CD4-positive, alpha-beta T cell treated with Interleukin-6 at 100 ng/mL for 8 hours (primary cell): ENCODE data around the gene ZNF791.
A peak's percentile ranks its signal among the peaks of the same experiment; 100 is the strongest.
"Not testable (repeated sequence)": the region's sequence is repeated elsewhere in the genome, so short reads cannot be mapped to it uniquely, and the experiment has no call there.

Experiments
- DNase-seq: peaks from one replicate; pipeline ENCODE4 v3.0.0-alpha.2; 2020; ENCODE audit warnings: mixed read lengths, low spot score

Gene ZNF791

GRCh38 chr19:12610540-12611360 is at the start of gene ZNF791, which contains the start of gene ZNF490:
Gene ZNF791, plus strand, starts transcription at chr19:12610920. Its CDS starts 160 bp downstream, at chr19:12611080.
Gene ZNF490, minus strand, starts transcription at chr19:12610813. Its CDS starts 133 bp downstream, at chr19:12610680.
- DNase-seq, result peak; percentile 96

GRCh38 chr19:12564016-12564664 is 46.6 kb upstream of the ZNF791 start:
- peak; percentile 87 for DNase-seq

GRCh38 chr19:12566380-12566779 is 44.3 kb upstream of the ZNF791 start:
- DNase-seq, result not testable (repeated sequence)

DNA sequence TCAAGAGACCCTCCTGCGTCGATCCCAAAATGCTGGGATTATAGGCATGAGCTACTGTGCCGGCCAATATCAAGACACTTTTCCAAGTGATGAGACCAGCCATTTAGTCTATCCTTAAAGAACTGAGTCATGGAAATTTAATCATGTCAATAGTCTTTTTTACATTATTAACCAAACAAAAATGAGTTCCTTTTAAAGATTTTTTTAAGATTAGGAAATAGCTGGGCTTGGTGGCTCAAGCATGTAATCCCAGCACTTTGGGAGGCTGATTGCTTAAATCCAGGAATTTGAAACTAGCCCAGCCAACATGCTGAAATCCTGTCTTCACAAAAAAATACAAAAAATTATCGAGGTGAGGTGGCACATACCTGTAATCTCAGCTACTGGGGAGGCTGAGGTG is 42.8 kb upstream of the ZNF791 start:
- DNase-seq, result no peak

GRCh38 chr19:12574036-12574435 is 36.7 kb upstream of the ZNF791 start:
- no peak for DNase-seq

DNA sequence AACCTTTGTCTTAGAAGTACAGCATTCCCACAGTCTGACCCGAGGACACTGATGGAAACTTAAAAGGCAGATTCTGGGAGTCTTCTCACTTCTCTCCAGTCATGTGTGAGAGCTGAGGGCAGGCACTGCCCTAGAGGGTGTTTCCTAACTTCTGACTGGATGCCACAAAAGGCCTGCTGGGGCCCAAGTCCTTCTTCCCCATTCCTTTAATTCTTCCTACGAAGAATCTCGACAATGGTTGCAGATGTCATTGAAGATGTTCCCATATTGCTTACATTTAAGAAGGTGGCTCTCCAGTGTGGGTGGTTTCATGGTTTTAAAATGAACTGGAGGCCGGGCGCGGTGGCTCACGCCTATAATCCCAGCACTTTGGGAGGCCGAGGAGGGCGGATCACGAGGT is 32.1 kb upstream of the ZNF791 start:
- DNase-seq, result no peak

- DNase-seq, result no peak
Observed at GRCh38 chr19:12580180-12580694, 30.5 kb upstream of the ZNF791 start.

GRCh38 chr19:12581100-12581499 is 29.6 kb upstream of the ZNF791 start:
- DNase-seq, result no peak

GRCh38 chr19:12596485-12596884 is 14.2 kb upstream of the ZNF791 start:
- no peak for DNase-seq

- no peak for DNase-seq
Observed at GRCh38 chr19:12596927-12597548, 13.7 kb upstream of the ZNF791 start.

- DNase-seq, result no peak
Observed at GRCh38 chr19:12597594-12597993, 13.1 kb upstream of the ZNF791 start.

- peak; percentile 50 for DNase-seq
Observed at GRCh38 chr19:12603714-12604113, 7.0 kb upstream of the ZNF791 start.

DNA sequence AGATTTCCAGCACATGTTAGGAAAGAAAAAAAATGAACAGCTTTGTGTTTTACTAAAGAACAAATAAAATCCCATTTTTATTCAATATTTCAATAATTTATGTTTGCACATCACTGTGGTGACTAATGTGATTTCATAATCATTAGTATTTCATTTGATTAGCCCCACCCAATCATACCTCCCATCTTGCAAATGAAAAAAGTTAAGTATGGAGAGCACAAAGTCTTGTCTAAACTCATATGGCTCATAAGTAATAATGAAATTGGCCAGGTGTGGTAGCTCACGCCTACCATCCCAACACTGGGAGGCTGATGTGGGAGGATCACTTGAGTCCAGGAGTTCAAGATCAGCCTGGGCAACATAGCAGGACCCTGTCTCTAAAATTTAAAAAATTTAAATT is 3.9 kb upstream of the ZNF791 start:
- DNase-seq, result no peak

GRCh38 chr19:12607631-12608030 is 3.1 kb upstream of the ZNF791 start:
- DNase-seq, result no peak

- peak; percentile 2 for DNase-seq
Observed at GRCh38 chr19:12611361-12611699, 610 bp downstream of the ZNF791 start.

- no peak for DNase-seq
Observed at GRCh38 chr19:12617646-12618045, 6.9 kb downstream of the ZNF791 start.

GRCh38 chr19:12621253-12622024 is 10.7 kb downstream of the ZNF791 start:
- not testable (repeated sequence) for DNase-seq

DNA sequence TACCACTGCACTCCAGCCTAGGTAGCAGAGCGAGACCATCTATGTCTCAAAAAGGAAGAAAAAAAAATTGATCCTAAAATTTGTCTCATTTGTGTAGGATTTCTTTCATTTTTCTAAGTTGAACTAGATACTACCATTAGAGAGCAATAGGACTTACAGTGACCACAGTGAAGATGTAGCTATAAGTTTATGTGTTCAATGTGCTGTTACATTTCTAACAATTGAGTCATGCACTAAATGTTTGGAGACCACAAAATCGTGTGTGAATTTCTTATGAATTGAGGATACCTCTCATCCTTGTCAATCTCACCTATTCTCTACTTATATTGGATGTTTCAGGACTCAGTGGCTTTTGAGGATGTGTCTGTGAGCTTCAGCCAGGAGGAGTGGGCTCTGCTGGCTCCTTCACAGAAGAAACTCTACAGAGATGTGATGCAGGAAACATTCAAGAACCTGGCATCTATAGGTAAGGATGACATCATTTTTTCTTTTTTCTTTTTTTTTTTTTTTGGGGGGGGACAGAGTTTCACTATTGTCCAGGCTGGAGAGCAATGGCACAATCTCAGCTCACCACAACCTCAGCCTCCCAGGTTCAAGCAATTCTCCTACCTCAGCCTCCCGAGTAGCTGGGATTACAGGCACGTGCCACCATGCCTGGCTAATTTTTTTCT is 12.8 kb downstream of the ZNF791 start:
- DNase-seq, result no peak

GRCh38 chr19:12626958-12627357 is 16.2 kb downstream of the ZNF791 start:
- DNase-seq, result no peak

DNA sequence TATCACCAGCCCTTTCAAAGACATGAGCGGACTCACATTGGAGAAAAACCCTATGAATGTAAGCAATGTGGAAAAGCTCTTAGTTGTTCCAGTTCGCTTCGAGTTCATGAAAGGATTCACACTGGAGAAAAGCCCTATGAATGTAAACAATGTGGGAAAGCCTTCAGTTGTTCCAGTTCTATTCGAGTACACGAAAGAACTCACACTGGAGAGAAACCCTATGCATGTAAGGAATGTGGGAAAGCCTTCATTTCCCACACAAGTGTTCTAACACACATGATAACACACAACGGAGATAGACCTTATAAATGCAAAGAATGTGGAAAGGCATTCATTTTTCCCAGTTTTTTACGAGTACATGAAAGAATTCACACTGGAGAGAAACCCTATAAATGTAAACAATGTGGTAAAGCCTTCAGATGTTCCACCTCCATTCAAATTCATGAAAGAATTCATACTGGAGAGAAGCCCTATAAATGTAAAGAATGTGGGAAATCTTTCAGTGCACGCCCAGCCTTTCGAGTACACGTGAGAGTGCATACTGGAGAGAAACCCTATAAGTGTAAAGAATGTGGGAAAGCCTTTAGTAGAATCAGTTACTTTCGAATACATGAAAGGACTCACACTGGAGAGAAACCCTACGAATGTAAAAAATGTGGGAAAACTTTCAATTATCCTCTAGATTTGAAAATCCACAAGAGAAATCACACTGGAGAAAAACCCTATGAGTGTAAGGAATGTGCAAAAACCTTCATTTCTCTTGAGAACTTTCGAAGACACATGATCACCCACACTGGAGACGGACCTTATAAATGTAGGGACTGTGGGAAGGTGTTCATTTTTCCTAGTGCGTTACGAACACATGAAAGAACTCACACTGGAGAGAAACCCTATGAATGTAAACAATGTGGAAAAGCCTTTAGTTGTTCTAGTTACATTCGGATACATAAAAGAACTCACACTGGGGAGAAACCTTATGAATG is 17.6 kb downstream of the ZNF791 start:
- DNase-seq, result no peak
